IPS-20b (cell line): Measurements from ENCODE around the gene AIFM3.
"Not testable (repeated sequence)": the region's sequence is repeated elsewhere in the genome, so short reads cannot be mapped to it uniquely, and the experiment has no call there.

ENCODE experiments used
- H3K27ac ChIP-seq: one replicate; pipeline ENCODE4 v1.5.1; 2013; ENCODE audit warnings: low read length
- H3K27me3 ChIP-seq: 2 replicates; pipeline ENCODE4 v1.6.1; 2013; ENCODE audit warnings: mild to moderate bottlenecking, low read length, inconsistent platforms; ENCODE audit not compliant: insufficient read depth
- H3K36me3 ChIP-seq: 2 replicates; pipeline ENCODE4 v1.6.1; 2013; ENCODE audit warnings: low read depth, mild to moderate bottlenecking, inconsistent platforms, low read length, moderate library complexity; ENCODE audit not compliant: insufficient read depth
- H3K4me1 ChIP-seq: 2 replicates; pipeline ENCODE4 v1.6.1; 2013; ENCODE audit warnings: mild to moderate bottlenecking, control low read depth, inconsistent platforms, low read length, moderate library complexity; ENCODE audit not compliant: insufficient read depth
- H3K4me3 ChIP-seq: 2 replicates; pipeline ENCODE4 v1.5.1; 2013; ENCODE audit warnings: mild to moderate bottlenecking, low read length, inconsistent platforms
- H3K9ac ChIP-seq: 2 replicates; pipeline ENCODE4 v1.6.1; 2013; ENCODE audit warnings: low read depth, mild to moderate bottlenecking, inconsistent platforms, low read length, moderate library complexity
- H3K9me3 ChIP-seq: 2 replicates; pipeline ENCODE4 v1.6.1; 2013; ENCODE audit warnings: mild to moderate bottlenecking, low read depth, low read length, inconsistent platforms; ENCODE audit not compliant: insufficient read depth

Gene AIFM3

DNA sequence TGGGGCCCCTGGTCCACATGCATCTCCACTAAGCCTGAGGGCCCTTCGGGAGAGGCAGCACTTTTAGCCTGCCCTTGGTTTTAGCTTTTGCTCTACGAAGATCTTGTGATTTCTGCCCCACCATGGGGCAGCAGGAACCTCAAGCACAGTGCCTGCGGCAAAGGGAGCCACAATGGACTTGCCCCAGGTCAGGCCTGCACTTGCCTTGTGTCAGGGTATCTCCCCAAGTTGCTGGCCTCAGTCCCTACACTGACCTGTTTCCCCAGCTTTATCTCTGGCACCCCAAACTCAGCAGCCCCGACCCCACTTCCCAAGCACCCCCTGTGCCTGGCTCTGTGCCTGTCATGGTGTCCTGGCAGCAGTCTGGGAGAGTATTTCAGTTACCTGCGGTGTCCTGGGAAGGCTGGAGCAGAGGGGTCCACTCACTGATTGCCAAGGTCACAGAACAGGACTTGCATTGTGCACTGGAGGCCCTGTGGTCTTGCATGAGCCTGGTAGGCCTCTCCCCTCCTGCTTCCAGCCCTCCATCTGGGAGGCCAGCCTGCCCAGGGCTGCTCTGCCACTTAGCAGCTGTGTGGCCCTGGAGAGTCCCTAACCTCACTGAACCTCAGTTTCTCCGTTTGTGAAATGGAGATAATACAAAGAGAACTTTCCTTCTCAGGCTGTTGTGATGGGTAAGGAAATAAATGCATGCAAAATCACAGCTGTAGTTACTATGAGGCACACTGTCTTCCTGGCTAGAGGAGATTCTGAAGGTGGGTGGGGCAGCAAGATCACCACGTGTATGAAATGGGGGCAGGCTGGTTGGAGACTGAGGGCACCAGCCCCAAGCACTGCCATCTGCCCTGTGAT lies 3.6 kb upstream of the AIFM3 start:
- Histone ChIP-seq H3K27ac (no peak overlapping the region), H3K4me1 (peaks cover 11% of the 10 kb centered on the region), H3K4me3 (no peak overlapping the region), H3K36me3 (no peaks in the 10 kb centered on the region), H3K9ac (no peak overlapping the region), H3K27me3 (peaks cover 67% of the 10 kb centered on the region), H3K9me3 (no peaks in the 10 kb centered on the region)

DNA sequence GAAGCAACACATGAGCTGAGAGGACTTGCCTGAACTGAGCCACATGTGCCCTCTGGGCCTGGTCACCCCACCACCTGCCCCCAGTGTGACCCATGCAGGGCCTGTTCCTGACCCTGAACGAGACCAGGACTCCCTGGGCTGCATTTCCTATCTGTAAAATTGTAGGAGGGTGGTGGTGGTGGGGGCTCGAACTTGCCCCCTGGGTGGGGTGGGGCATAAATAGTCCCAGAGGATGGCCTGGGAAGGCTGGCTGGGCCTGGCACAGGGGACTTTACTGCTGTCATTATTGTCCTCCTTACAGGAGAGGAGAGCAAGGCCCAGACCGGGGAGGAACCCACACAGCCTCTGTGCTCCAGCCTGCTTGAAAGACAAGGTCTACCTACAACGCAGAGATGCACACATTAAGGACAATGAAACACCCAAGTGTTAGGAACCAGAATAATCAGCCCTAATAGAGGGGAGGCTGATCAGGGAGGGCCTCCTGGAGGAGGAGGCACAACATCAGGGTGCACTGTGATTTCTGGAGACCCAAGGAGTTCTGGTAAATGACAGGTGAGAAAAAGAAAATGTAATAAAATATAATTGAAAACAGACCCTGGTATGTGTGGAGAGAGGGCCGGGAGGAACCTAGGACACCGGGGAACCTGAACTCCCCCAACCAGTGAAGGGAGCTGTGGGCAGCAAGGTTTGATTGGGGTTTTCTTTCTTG lies 2.8 kb upstream of the AIFM3 start:
- Histone ChIP-seq H3K9ac (no peak overlapping the region; the same call in 1 of the 2 replicates), H3K9me3 (no peaks in the 10 kb centered on the region), H3K36me3 (no peaks in the 10 kb centered on the region), H3K4me3 (peak overlapping the region; percentile 51; the same call in 1 of the 2 replicates), H3K27ac (no peak overlapping the region), H3K4me1 (peaks cover 11% of the 10 kb centered on the region), H3K27me3 (peaks cover 70% of the 10 kb centered on the region)

DNA sequence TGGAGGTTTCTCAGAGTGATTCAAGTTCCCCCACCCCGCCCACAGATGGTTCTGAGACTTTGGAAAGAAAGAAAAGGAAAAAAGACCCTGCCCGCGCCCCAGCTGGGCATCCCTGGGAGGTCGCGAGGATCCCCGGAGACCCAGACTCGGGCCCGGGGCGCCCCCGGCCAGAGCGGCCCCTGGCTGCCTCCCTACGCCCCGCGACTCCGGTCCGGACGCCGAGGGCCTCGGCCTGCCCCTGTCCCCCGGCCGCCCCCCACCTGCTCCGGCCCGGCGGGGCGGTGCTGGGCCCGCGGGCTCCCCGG lies 2.3 kb upstream of the AIFM3 start:
- peak overlapping the region; percentile 51; the same call in 1 of the 2 replicates for H3K4me3 ChIP-seq

DNA sequence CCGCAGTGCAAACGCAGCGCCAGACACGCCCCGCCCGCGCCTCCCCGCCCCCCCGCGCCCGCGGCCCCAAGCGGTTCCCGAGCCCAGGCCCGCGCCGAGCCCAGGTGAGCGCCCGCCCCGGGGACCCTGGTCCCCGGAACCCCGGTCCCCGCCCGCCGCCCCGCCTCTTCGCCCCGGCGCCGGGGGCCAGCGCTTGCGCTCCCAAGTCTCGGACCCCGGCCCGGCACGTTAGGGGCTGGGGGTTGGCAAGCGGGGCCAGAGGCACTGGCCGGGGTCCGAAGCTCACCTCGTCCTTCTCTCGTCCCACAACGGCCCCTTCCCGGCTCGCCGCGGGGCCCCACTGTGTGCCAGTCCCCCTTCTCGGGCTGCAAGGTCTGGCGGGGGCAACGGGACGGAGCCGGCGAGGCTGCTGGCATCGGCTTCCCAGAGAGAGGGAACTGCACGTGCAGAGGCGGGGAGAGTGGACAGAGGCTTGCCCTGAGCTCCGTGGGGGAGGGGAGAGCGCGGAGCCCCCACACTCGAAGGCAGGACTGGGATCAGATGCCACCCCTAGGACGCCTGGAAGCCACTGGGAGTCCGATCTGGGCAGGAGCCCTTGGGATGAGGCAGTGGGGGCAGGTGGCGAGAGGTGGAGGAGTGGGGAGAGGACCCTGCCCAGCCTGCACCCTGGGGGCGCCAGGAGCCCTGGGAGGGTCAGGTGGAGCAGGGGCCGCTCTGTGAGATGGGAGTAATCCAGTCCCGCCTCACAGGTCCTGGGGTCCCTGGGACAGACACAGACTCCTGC lies 1.8 kb upstream of the AIFM3 start:
- peaks cover 11% of the 10 kb centered on the region for H3K4me1 ChIP-seq
- peaks cover 80% of the 10 kb centered on the region for H3K27me3 ChIP-seq
- no peaks in the 10 kb centered on the region for H3K36me3 ChIP-seq
- H3K4me3 ChIP-seq: peak overlapping the region; percentile 45; the same call in 1 of the 2 replicates
- no peaks in the 10 kb centered on the region for H3K9me3 ChIP-seq
- no peak overlapping the region for H3K27ac ChIP-seq
- no peak overlapping the region for H3K9ac ChIP-seq

More for the DNA sequence above, 2.3 kb upstream of the AIFM3 start:
- no peak overlapping the region for H3K27ac ChIP-seq
- H3K27me3 ChIP-seq: peaks cover 74% of the 10 kb centered on the region
- H3K9me3 ChIP-seq: no peaks in the 10 kb centered on the region
- H3K36me3 ChIP-seq: no peaks in the 10 kb centered on the region
- H3K4me1 ChIP-seq: peaks cover 11% of the 10 kb centered on the region
- H3K9ac ChIP-seq: no peak overlapping the region; the same call in 1 of the 2 replicates

DNA sequence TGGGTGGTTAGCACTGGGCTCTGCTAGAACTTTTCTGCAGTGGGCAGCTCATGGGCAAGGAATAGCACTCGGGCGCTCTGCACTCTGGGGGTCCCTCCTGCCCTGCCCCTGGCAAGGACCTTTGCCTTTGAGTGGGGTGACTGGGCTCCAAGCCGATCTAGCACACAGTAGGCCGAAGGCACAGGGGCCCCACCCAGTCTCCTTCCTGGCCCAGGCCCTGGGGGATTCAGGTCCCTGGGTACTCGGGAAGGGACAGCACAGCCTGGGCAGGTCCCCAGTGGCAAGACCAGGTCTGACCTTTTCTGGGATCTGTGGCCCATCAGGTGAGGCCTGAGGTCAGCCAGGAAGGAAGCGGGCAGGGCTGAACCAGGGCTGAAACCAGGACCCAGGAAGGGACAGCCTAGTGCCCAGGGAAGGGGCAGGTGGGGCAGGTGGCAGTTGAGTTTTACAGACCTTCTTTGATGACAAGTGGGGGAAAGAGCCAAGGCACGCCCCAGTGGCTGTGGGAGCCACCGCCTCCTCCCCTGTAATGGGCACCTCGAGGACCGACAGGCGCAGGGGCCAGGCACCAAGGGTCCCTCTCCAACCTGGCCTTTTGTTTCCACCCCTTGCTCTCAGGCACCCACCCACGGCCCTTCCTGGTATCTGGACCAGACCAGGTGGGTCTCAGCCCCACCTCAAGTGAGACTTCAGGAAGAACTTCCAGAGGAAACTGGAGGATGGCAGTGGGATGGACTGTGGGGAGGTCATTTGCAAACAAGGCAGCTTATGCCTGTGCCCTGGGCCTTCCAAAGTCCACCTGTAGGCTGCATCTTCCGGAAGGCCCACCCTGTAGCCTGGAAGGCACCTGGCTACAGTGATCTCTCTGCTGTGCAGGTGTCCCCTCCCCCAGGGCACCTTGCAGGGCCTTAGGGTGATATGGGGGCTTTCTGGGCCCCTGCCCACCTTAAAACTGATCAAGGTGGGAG lies 883 bp upstream of the AIFM3 start:
- H3K9me3 ChIP-seq: no peaks in the 10 kb centered on the region
- peaks cover 13% of the 10 kb centered on the region for H3K4me1 ChIP-seq
- H3K36me3 ChIP-seq: no peaks in the 10 kb centered on the region
- no peak overlapping the region for H3K4me3 ChIP-seq
- peaks cover 80% of the 10 kb centered on the region for H3K27me3 ChIP-seq
- H3K9ac ChIP-seq: no peak overlapping the region
- no peak overlapping the region for H3K27ac ChIP-seq

DNA sequence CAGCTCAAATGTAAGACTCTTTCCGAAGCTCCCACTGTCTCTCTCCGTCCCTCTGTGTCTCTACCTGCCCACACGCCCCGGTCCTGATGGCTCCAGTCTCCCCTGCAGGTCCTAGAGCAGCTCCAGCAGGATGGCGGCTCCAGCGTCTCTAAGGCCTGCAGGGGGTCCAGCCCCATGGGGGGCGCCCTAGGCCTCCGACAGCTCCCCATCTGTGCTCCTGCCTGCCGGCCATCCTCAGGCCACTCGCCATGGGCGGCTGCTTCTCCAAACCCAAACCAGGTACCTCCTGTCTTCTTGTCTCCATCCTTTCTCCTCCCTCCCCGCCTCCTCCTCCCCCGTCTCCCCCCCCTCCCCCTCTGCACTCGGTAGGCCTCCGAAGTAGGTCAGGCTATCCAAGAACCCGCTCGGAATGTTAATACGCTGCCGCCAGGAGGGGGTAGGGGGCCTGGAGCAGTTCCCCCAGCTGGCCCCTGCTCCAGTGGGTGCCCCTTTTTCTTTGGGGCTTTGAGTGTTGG lies 699 bp downstream of the AIFM3 start:
- Histone ChIP-seq H3K9me3 (no peaks in the 10 kb centered on the region), H3K4me1 (peaks cover 17% of the 10 kb centered on the region), H3K27me3 (peaks cover 73% of the 10 kb centered on the region), H3K36me3 (no peaks in the 10 kb centered on the region), H3K27ac (no peak overlapping the region), H3K9ac (no peak overlapping the region), H3K4me3 (peak overlapping the region; percentile 30; the same call in 1 of the 2 replicates)

DNA sequence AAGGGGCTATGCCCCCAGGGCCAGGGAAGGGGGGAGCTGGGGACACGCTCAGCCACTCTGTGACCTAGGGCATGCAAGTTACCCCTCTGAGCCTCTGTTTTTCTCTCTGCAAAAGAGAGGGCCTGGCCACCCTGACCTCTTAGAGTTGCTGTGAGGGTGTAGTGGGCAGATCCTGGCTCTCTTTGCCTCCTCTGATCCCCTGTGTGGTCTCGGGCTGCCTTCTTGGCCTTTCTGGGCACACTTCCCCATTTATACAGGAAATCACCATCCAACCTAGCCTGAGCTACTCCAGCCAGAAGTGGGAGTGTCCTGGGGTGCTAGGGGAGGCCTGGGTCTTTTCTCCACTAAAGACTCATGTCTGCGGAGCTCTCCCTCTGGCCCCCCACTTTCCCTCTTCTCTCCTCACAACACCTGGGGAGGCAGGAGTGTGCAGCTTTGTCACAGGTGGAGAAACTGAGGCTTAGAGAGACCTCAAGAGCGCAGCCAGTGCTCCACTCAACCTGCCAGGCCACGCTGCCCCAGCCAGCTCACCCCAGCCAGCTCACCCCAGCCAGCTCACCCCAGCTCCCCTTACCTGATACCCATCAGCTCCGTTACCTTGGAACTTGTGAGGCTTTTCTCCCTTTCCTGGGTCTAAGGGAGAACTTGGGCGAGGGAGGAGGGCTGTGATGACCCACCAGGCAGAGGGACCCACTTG lies 1.4 kb downstream of the AIFM3 start:
- Histone ChIP-seq H3K27me3 (peaks cover 66% of the 10 kb centered on the region), H3K4me1 (peaks cover 17% of the 10 kb centered on the region), H3K9me3 (no peaks in the 10 kb centered on the region), H3K9ac (no peak overlapping the region), H3K4me3 (no peak overlapping the region), H3K27ac (no peak overlapping the region), H3K36me3 (no peaks in the 10 kb centered on the region)

DNA sequence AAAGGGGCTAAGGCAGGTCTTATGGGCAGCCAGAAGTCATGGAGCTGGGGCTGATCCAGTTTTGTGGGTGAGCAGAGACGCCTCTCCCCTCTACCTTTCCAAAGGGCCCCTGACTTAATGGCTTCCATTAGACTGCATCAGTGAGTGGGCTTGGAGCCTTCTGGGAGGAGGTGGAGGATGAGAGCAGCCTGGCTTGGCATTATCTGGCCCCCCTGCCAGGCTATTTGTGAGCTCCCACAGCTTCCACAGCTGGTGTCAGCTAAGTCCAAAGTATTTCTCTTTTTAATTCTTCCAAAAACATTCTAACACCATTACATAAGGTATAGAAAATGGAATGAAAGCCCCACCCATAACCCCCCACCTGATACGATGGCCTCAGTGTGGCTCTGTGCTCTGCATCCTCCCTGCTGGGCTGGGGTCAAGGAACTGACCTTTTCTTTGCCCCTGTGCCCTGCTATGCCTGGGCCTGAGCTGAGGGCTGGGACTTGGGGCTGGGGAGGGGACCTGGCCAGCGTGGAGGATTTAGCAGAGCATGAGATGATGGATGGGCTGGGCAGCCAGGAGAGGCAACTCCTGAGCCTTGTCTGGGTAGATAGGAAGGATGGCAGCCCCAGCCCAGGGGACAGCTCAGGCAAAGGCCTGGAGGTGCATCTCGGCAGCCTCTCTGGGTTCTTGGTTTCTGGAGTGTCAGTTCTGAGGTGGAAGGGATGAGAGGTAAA lies 4.0 kb downstream of the AIFM3 start:
- H3K27me3 ChIP-seq: peaks cover 45% of the 10 kb centered on the region
- H3K4me1 ChIP-seq: peaks cover 17% of the 10 kb centered on the region; the same call in 1 of the 2 replicates
- no peak overlapping the region for H3K27ac ChIP-seq
- H3K9me3 ChIP-seq: no peaks in the 10 kb centered on the region
- H3K36me3 ChIP-seq: no peaks in the 10 kb centered on the region
- H3K9ac ChIP-seq: no peak overlapping the region
- no peak overlapping the region for H3K4me3 ChIP-seq

DNA sequence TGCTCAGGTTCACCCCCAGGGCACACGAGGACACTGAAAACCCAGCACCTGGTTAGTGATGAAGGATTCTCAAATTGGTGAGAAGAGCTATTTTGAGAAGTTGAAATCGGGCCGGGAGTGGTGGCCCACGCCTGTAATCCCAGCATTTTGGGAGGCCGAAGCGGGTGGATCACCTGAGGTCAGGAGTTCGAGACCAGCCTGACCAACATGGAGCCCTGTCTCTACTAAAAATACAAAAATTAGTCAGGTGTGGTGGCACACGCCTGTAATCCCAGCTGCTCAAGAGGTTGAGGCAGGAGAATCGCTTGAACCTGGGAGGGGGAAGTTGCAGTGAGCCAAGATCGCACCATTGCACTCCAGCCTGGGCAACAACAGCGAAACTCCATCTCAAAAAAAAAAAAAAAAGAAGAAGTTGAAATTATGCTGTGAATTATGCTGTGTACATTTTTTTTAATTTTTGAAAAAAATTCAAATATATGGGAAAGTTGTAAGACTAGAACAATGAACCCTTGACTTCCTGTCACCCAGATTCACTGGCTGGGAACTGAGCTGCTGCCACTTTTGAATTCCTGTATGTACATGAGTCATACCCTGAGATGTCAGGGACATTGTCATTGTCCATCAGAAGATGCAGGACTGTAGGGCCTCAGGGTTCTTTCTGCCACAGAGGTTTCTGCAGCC lies 5.1 kb downstream of the AIFM3 start:
- not testable (repeated sequence) for H3K9ac ChIP-seq, H3K36me3 ChIP-seq, H3K9me3 ChIP-seq, H3K4me3 ChIP-seq, H3K27ac ChIP-seq
- H3K4me1 ChIP-seq: peaks cover 16% of the 10 kb centered on the region; the same call in 1 of the 2 replicates
- H3K27me3 ChIP-seq: peaks cover 44% of the 10 kb centered on the region
